Measurements from ENCODE around the gene RABGAP1L. TPM values are rescaled to one million over a fixed set of nuclear protein-coding genes. Genes with fewer than 3 reads are reported as not detected.
A peak's percentile ranks its signal among the peaks of the same experiment; 100 is the strongest.

The RABGAP1L gene
- total RNA-seq, 6 donors from 2014 or later: 41.3 to 229 (median 85.3) TPM

- ATAC-seq (ENCODE audit: low FRiP score in 2 of 2): no peak
These were observed 2.9 kb upstream of the RABGAP1L start for GRCh38 chr1:174156437-174156836.

GRCh38 chr1:174157157-174157806 lies 2.0 kb upstream of the RABGAP1L start:
- H3K36me3 ChIP-seq: no peaks in the 10 kb centered on the region
- DNase-seq (no peak), ATAC-seq (ENCODE audit: low FRiP score in 2 of 2) (no peak)
- no peak for TF ChIP-seq POLR2A (IDR thresholded peaks at IDR 0.05)
- no peak for TF ChIP-seq CTCF (IDR thresholded peaks at IDR 0.05)
- no peak for TF ChIP-seq POLR2AphosphoS5 (IDR thresholded peaks at IDR 0.05)
- no peak for TF ChIP-seq EP300 (IDR thresholded peaks at IDR 0.05)
- no peak overlapping the region for H3K4me3 ChIP-seq
- peaks cover 7 to 15% (median 11%) of the 10 kb centered on the region in 4 donors for H3K4me1 ChIP-seq
- no peaks in the 10 kb centered on the region for H3K27me3 ChIP-seq
- H3K9me3 ChIP-seq: no peaks in the 10 kb centered on the region
- H3K27ac ChIP-seq: no peak overlapping the region
- 78 to 80% methylated on average over 3 of the region's 3 CpGs for WGBS, 2 donors

More at GRCh38 chr1:174156437-174156836, 2.9 kb upstream of the RABGAP1L start:
- Histone ChIP-seq H3K9me3 (no peaks in the 10 kb centered on the region), H3K36me3 (no peaks in the 10 kb centered on the region), H3K27me3 (no peaks in the 10 kb centered on the region), H3K27ac (no peak overlapping the region), H3K4me3 (no peak overlapping the region), H3K4me1 (peaks cover 7 to 15% (median 10%) of the 10 kb centered on the region in 4 donors)
- no peak for TF ChIP-seq CTCF (IDR thresholded peaks at IDR 0.05)
- no peak for TF ChIP-seq POLR2AphosphoS5 (IDR thresholded peaks at IDR 0.05)
- TF ChIP-seq EP300 (IDR thresholded peaks at IDR 0.05): no peak
- TF ChIP-seq POLR2A (IDR thresholded peaks at IDR 0.05): no peak
- no peak for DNase-seq
- WGBS, 2 donors: 100% methylated on average over 1 of the region's 1 CpG

- 2 to 3% methylated on average over 8 to 10 of the region's 23 CpGs for WGBS, 2 donors
- Histone ChIP-seq H3K4me3 (peak overlapping the region; percentile 25 to 96 (median 74)), H3K27ac (peak overlapping the region; percentile 85 to 97 (median 88)), H3K36me3 (no peaks in the 10 kb centered on the region), H3K4me1 (peaks cover 7 to 15% (median 11%) of the 10 kb centered on the region in 4 donors), H3K27me3 (no peaks in the 10 kb centered on the region), H3K9me3 (no peaks in the 10 kb centered on the region)
- TF ChIP-seq POLR2A (IDR thresholded peaks at IDR 0.05): peak in 1 of 4 donors; percentile 51
- no peak for TF ChIP-seq CTCF (IDR thresholded peaks at IDR 0.05)
- ATAC-seq (ENCODE audit: low FRiP score in 2 of 2): no peak
- no peak for DNase-seq
These were observed 511 bp upstream of the RABGAP1L start for GRCh38 chr1:174158767-174159251.

GRCh38 chr1:174160109-174160473 lies 771 bp downstream of the RABGAP1L start:
- peak overlapping the region; percentile 70 to 96 (median 75) for H3K4me3 ChIP-seq
- DNase-seq (peak; percentile 48 to 72), ATAC-seq (ENCODE audit: low FRiP score in 2 of 2) (peak; percentile 54 to 63)
- no peak for TF ChIP-seq CTCF (IDR thresholded peaks at IDR 0.05)
- TF ChIP-seq POLR2A (IDR thresholded peaks at IDR 0.05): no peak
- no peak for TF ChIP-seq EP300 (IDR thresholded peaks at IDR 0.05)
- TF ChIP-seq POLR2AphosphoS5 (IDR thresholded peaks at IDR 0.05): no peak
- H3K27ac ChIP-seq: peak overlapping the region; percentile 85 to 97 (median 88)
- no peaks in the 10 kb centered on the region for H3K9me3 ChIP-seq
- H3K27me3 ChIP-seq: no peaks in the 10 kb centered on the region
- peaks cover 7 to 15% (median 11%) of the 10 kb centered on the region in 4 donors for H3K4me1 ChIP-seq
- WGBS, 2 donors: 0 to 1% methylated on average over 11 to 14 of the region's 14 CpGs
- H3K36me3 ChIP-seq: no peaks in the 10 kb centered on the region

GRCh38 chr1:174160603-174161002 lies 1.3 kb downstream of the RABGAP1L start:
- WGBS, 2 donors: 73 to 79% methylated on average over 5 of the region's 5 CpGs
- H3K4me3 ChIP-seq: peak overlapping the region; percentile 70 to 96 (median 75)
- H3K27ac ChIP-seq: peak overlapping the region in 1 of 4 donors; percentile 97
- peaks cover 8 to 15% (median 11%) of the 10 kb centered on the region in 4 donors for H3K4me1 ChIP-seq
- DNase-seq (no peak), ATAC-seq (ENCODE audit: low FRiP score in 2 of 2) (no peak)
- H3K9me3 ChIP-seq: no peaks in the 10 kb centered on the region
- TF ChIP-seq EP300 (IDR thresholded peaks at IDR 0.05) (no peak), POLR2AphosphoS5 (IDR thresholded peaks at IDR 0.05) (no peak), CTCF (IDR thresholded peaks at IDR 0.05) (no peak), POLR2A (IDR thresholded peaks at IDR 0.05) (no peak)
- H3K36me3 ChIP-seq: no peaks in the 10 kb centered on the region
- no peaks in the 10 kb centered on the region for H3K27me3 ChIP-seq
